Muscle of arm (tissue), 12 donors: ENCODE measurements around the gene HPCA. TPM values are rescaled to one million over a fixed set of nuclear protein-coding genes. Genes with fewer than 3 reads are reported as not detected.
A peak's percentile ranks its signal among the peaks of the same experiment; 100 is the strongest.

Experiments used
- DNase-seq: peaks from one replicate; pipeline ENCODE4 v3.0.0-alpha.2; 2013
- polyA plus RNA-seq, 12 donors: library from polyadenylated mRNA; unstranded; fragments of 120-200 nt; gene quantifications; one replicate each; pipeline ENCODE4 v1.2.1, GENCODE V29; 2013; ENCODE audit not compliant: insufficient read length in 12 of 12

HPCA gene
- polyA plus RNA-seq, 12 donors: 0.22 to 1.4 (median 0.32) TPM; not detected in 3

DNA sequence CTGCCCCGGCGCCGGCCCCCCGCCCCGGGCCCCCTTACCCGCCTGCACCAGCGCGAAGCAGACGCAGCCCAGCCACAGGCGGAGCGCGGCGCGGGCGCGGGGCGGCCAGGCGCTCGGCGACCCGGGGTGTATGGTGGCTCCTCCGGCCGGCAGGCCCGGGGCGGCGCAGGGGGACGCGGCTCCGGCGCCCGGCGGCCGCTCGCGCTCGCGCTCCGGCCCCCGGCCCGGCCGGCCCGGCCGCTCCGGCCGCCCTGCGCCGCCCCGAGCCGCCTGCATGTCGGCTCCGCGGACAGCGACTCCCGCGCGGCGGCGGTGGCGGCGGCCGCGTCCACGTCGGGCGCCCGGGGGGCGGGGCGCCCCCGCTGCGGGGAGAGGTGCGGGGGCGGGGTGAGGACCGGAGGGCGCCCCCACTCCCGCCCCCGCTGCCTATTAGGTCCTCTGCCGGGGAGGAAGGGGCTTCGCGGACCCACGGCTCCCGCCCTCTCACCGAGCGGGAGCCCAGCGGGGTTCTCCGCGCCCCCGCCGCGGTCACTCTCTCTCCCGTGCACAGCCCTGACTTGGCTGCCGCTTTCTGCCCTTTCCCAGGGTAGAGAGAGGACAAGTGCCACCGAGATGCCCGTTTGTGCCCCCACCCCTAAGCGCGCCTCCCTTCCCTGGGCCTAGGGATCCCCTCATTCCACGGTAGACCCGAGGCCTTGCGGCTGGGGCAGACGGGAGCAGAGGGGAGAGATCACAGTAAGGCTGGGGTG is 15.5 kb upstream of the HPCA start, which contains the start of gene FNDC5:
Gene FNDC5, minus strand, starts transcription at position 298 of the 749 bp plus-strand sequence.
- DNase-seq: no peak

GRCh38 chr1:32871364-32872191 is 14.7 kb upstream of the HPCA start:
- peak; percentile 80 for DNase-seq

GRCh38 chr1:32872192-32872460 is 14.2 kb upstream of the HPCA start:
- DNase-seq: peak; percentile 53

DNA sequence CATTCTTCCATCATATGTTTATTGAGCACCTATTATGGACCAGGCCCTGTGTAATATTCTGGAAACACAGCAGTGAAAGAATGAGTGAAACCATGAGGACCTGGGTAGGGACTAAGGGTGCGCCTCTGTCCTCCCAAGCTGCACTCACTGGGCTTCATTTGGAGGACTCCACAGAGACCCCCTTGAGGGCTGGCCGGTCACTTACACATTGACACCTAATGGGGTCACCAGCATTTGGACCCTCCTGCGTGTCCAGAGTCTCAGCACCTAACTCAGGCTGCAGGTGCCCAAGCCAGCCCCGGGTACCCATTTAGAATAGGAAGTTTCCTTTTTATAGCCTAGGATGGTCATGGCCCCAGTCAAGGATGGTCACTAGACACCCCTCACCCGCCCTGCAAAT is 12.8 kb upstream of the HPCA start:
- no peak for DNase-seq

DNA sequence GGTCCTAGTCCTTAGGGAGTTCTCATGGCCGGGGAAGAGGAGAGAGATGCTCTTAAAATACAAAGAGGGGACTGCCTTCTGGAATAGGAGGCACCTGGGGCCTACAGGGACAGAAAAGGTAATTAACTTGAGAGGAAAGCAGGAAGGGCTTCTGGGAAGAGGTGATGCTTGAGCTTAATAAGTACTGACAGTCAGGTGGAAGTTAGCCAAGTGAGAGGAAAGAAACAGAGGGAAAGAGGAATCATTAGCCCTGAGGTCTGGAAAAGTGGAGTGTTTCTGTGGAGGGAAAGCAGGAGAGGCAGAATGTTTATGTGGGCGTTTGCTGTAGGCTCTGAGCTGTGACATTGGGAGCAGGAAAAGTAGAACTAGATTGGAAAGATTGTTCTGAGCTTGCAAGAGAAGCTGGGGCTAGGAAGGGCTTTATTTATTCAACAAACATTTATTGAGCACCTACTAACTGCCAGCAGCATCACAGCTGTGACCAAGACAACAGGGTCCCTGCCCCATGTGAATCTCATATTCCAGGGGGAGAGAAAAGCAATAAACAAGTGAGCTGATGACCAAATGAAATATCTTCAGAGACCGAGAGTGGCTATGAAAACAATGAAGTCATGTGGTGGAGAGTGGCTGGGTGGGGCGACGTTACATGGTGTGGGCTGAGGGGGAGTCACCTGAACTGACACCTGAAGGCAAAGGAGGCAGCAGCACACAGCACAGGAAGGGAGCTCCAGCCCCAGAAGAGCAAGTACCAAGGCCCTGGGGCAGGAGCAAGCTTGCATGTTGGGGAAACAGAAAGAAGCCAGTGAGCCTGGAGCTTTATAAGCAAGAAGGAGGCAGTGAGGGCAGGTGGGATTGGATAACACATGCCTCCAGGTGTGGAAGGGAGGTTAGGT is 11.2 kb upstream of the HPCA start:
- no peak for DNase-seq

GRCh38 chr1:32876341-32877210 is 9.7 kb upstream of the HPCA start:
- no peak for DNase-seq

GRCh38 chr1:32877211-32878110 is 8.8 kb upstream of the HPCA start:
- no peak for DNase-seq

DNA sequence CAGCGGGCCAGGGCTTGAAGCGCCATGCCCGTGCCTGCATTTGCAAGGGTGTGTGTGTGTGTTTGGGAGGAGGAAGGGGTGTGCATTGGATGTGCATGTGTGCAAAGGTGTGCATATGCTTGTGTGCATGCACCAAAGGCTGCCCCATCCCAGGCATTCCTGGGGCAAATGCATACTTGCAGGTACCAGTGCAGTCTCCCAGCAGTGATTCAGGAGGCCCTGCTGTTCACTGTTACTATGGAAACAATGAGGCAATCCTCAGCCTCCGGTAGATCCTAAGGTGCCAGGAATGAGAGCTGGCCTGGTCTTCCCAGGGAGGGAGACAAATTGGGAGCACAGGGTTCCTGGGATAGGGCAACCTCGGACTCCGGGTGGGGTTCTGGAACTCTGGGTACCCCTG is 8.1 kb upstream of the HPCA start:
- no peak for DNase-seq

DNA sequence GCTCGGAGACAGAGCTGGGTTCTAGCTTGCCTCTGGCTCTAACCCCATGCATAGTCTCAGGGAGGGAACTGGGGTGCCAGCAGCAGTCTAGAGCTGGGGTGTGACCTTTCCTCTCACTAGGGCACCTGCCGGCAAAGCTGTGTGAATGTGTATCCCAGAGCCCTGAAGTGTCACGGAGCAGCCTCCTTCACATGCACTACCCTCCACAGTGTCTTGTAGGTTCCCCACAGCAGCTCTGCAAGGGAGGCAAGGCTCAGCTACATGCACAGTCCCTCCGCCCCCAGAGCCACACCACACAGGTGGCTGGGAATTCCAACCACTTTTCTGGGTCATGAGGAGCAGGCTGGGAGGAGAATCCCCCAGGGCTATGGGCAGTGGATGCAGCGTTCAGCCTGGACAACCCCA is 7.7 kb upstream of the HPCA start:
- no peak for DNase-seq

DNA sequence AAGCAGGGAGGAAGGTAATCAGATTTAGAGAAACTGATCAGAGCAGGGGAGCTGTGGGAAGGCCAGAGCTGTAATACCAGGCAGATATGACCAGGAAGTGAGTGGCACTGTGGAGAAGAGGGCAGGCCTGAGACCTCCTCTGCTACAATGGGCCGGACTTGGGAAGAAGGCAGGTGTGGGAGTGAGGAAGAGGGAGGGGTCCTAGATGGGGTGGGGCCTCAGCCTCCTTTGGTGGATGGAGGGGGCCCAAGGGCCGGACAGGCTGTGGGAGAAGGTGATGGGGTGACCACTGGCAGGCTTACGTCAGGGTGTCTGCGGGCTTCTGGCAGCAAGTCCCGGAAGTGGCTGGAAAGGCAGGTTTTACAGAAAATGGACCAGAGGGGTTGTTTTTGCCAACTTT is 5.0 kb upstream of the HPCA start:
- DNase-seq: no peak

DNA sequence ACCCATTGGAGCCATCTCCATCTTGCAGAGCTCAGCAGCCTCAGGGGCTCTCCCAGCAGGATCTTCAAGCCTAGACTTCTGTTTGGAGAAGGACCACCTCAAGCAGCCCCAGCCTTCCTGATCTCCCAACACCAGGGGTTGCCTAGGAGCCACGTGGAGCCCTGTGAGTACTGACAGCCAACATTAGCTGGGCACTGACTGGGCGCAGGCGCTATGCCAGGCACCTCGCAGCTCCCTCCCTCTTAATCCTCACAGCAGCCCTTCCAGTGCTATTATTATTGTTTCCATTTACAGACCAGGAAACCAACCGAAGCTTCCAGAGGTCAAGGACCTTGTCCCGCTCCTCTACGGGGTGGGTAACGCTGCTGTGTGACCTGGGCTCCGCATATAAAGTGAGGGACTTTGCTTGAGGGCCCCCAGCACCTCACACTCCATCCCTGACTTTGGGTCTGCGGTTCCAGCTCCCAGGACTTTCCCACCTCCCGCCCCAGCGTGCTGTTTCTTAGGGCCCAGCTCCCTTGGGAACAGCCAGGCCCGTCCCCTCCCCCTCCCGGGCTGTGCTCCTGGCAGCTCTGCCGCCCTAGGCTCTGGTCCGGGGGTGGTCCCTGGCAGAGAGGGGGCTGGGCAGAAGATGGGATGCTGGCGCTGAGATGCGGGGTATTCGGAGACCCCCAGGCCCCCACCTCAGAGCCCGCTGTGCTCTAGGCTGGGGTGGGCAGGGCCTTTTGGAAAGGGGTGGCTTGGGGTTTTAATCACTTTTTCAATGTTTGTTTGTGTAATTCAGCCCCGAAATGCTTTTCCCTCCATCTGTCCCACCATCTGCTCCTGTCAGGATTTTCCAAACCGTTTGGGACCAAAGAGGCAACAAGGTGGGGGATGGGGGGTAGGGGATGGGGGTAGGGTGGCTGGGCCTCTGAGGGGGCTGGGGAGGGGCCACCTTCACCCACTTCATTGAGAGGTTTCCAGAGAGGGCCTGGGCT is 4.1 kb upstream of the HPCA start:
- no peak for DNase-seq

- no peak for DNase-seq
Observed at GRCh38 chr1:32883338-32884031, 2.8 kb upstream of the HPCA start.

DNA sequence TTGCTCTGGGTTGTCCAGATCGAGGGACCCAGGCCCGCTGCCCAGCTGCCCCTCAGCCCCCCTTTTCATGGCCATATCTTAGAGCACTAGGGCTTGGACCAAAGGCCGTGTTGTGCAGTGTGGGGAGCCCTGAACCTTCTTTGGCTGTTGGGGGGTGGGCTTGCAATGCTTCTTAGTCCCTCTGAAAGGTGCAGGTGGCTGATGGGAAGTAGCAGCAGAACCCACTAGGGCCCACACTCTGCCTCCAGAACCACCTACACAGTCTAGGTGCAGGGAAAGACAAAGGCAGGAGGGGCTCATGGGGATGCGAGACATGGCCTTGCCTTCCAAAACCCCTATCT is 2.3 kb upstream of the HPCA start:
- DNase-seq: no peak

- DNase-seq: no peak
Observed at GRCh38 chr1:32884726-32885125, 1.6 kb upstream of the HPCA start.

DNA sequence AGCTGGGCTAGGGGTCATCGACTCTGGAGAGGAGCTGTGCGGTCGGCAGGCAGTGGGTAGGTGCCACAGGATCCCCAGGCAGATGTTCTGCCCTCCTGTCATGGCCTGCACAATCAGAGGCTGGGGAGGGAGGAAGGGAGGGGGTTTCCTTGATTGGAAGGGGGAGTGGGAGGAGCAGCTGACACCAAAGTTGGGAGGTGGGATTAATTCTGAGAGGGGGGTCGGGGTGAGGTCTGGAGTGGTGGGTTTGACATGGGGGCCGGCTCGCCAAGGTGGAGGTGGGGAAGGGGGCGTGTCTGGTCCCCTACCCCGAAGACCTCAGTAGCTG is 651 bp upstream of the HPCA start:
- no peak for DNase-seq

DNA sequence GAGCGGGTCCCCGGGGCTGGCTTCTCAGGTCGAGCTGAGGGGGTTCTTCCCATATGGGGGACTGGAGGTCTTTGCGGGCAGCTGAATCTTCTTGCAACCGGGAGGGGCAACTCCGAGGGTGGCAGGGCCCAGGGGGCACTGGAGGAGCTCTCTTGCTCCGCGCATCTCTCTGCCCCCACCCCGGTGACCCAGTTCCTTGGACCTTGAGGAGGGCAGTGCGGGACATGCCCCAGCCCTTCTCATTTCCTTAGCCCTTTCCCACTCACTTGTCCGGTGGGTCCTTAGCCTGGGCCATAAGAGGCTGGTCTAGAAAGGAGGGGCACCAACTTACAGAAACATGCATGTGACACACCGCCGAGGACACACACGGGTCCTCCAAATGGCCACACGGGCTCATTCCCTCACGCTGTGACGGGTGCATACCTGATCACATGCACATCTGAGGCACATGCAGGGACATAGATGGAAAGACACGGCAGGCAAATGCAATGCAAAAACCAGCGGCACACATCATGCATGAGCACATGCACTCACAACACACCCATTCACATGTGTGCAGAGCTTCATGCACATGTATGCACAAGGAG is 630 bp downstream of the HPCA start:
- DNase-seq: no peak

- DNase-seq: no peak
Observed at GRCh38 chr1:32887623-32888022, 1.3 kb downstream of the HPCA start.

GRCh38 chr1:32888134-32888533 is 1.8 kb downstream of the HPCA start:
- DNase-seq: no peak
